ENCODE results near the gene TMA7B.

DNA sequence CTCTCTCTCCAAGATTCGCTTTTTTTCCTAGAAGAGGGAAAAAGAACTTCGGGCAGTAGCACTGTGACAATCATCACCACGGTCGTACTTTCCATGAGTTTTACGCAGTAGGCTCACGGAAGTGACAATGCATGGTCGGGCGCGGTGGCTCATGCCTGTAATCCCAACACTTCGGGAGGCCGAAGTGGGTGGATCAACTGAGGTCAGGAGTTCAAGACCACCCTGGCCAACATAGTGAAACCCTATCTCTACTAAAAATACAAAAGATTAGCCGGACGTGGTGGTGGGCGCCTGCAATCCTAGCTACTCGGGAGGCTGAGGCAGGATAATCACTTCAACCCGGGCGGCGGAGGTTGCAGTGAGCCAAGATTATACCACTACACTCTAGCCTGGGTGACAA is 35.9 kb upstream of the TMA7B start:
- TF ChIP-seq EZH2 (IDR thresholded peaks at IDR 0.05): no peak
- no peak for TF ChIP-seq POLR2AphosphoS5 (IDR thresholded peaks at IDR 0.05; ENCODE audit: borderline replicate concordance, low read depth, low read length)
- TF ChIP-seq FOXP2 (optimal IDR thresholded peaks at IDR 0.05; ENCODE audit: control extremely low read depth, extremely low read length, insufficient read depth): no peak

All from SK-N-MC (cell line).